IMR-90 (cell line): ENCODE measurements around the gene CCER1. TPM values are rescaled to one million over a fixed set of nuclear protein-coding genes. Genes with fewer than 3 reads are reported as not detected.
A peak's percentile ranks its signal among the peaks of the same experiment; 100 is the strongest.

Source experiments
- ATAC-seq: fragments of 200-7000 bp; cut with Tn5 transposase; 2 replicates; pipeline ENCODE4 v1.9.1; 2020; ENCODE audit warnings: low read depth, mild to moderate bottlenecking, moderate library complexity
- BruUV-seq: library from RNA; stranded (reverse); fragments of 400-500 nt; replicated peaks from 2 replicates; lab custom pipeline; 2021; lab: Mats Ljungman, UMichigan
- CTCF ChIA-PET: fragments of 300-600 bp; formaldehyde crosslinking; extraction: SDS; loops from one replicate; lab custom pipeline; 2021; ENCODE audit warnings: antibody characterized with exemption; lab: Yijun Ruan, JAX
- POLR2A ChIA-PET: fragments of 300-600 bp; sonication (Branson Sonifier 250); formaldehyde crosslinking; loops from one replicate; lab custom pipeline; 2022; ENCODE audit warnings: antibody characterized with exemption; ENCODE audit not compliant: unreplicated experiment; lab: Charles Lee
- DNase-seq: peaks from one replicate; pipeline ENCODE4 v3.0.0; 2013
- H2AFZ ChIP-seq: replicated peaks from 2 replicates; pipeline ENCODE3; 2013; ENCODE audit warnings: low read length, mild to moderate bottlenecking; ENCODE audit not compliant: poor library complexity
- H2AK5ac ChIP-seq: 2 replicates; pipeline ENCODE4 v1.6.1; 2013; ENCODE audit warnings: low read depth, low read length, inconsistent platforms
- H2AK9ac ChIP-seq: replicated peaks from 2 replicates; pipeline ENCODE3; 2013; ENCODE audit warnings: mild to moderate bottlenecking, low read depth, low read length, moderate library complexity; ENCODE audit not compliant: poor library complexity
- H2BK120ac ChIP-seq: 2 replicates; pipeline ENCODE4 v1.6.1; 2013; ENCODE audit warnings: low read depth, low read length, inconsistent platforms
- H2BK15ac ChIP-seq: 3 replicates; pipeline ENCODE4 v1.6.1; 2013; ENCODE audit warnings: low read depth, low read length, inconsistent platforms
- H2BK20ac ChIP-seq: 2 replicates; pipeline ENCODE4 v1.6.1; 2013; ENCODE audit warnings: low read depth, mild to moderate bottlenecking, inconsistent platforms, low read length, moderate library complexity
- H2BK5ac ChIP-seq: 2 replicates; pipeline ENCODE4 v1.6.1; 2013; ENCODE audit warnings: mild to moderate bottlenecking, low read depth, low read length, inconsistent platforms; ENCODE audit not compliant: poor library complexity, severe bottlenecking
- H3K14ac ChIP-seq: replicated peaks from 2 replicates; pipeline ENCODE4 v1.6.1; 2013; ENCODE audit warnings: low read depth, low read length, inconsistent platforms
- H3K18ac ChIP-seq: 2 replicates; pipeline ENCODE4 v1.6.1; 2013; ENCODE audit warnings: low read depth, low read length, control low read depth
- H3K23ac ChIP-seq: 2 replicates; pipeline ENCODE4 v1.6.1; 2013; ENCODE audit warnings: low read depth, low read length, inconsistent platforms
- H3K27ac ChIP-seq: 2 replicates; pipeline ENCODE4 v1.5.1; 2013; ENCODE audit warnings: mild to moderate bottlenecking, control low read depth, low read length; ENCODE audit not compliant: insufficient read depth
- H3K27me3 ChIP-seq: 2 replicates; pipeline ENCODE4 v1.6.1; 2013; ENCODE audit warnings: low read length; ENCODE audit not compliant: control insufficient read depth, insufficient read depth
- H3K36me3 ChIP-seq: 2 replicates; pipeline ENCODE4 v1.6.1; 2013; ENCODE audit warnings: low read length, mixed read lengths; ENCODE audit not compliant: control insufficient read depth, insufficient read depth
- H3K4ac ChIP-seq: 2 replicates; pipeline ENCODE4 v1.6.1; 2013; ENCODE audit warnings: low read depth, low read length, inconsistent platforms
- H3K4me1 ChIP-seq: 2 replicates; pipeline ENCODE4 v1.6.1; 2013; ENCODE audit warnings: low read length, mixed read lengths; ENCODE audit not compliant: control insufficient read depth, insufficient read depth
- H3K4me2 ChIP-seq: 2 replicates; pipeline ENCODE4 v1.6.1; 2013; ENCODE audit warnings: low read depth, mild to moderate bottlenecking, control low read depth, low read length, moderate library complexity
- H3K4me3 ChIP-seq: 2 replicates; pipeline ENCODE4 v1.5.1; 2013; ENCODE audit warnings: low read depth, mild to moderate bottlenecking, control low read depth, low read length, moderate library complexity; ENCODE audit not compliant: insufficient read depth
- H3K56ac ChIP-seq: 2 replicates; pipeline ENCODE4 v1.6.1; 2013; ENCODE audit warnings: low read length, inconsistent platforms; ENCODE audit not compliant: insufficient read depth; ENCODE audit errors: extremely low read depth
- H3K79me1 ChIP-seq, 2 experiments: 2 replicates each; pipeline ENCODE4 v1.6.1; 2013; ENCODE audit warnings: low read length in 2 of 2, inconsistent platforms in 1 of 2, low read depth in 1 of 2
- H3K9ac ChIP-seq: 2 replicates; pipeline ENCODE4 v1.6.1; 2013; ENCODE audit warnings: low read depth, low read length, control low read depth
- H3K9me1 ChIP-seq: 2 replicates; pipeline ENCODE4 v1.6.1; 2013; ENCODE audit warnings: low read length, inconsistent platforms; ENCODE audit not compliant: insufficient read depth
- H3K9me3 ChIP-seq: 2 replicates; pipeline ENCODE4 v1.6.1; 2013; ENCODE audit warnings: low read length; ENCODE audit not compliant: control insufficient read depth, insufficient read depth
- H4K20me1 ChIP-seq: 2 replicates; pipeline ENCODE4 v1.6.1; 2013; ENCODE audit warnings: low read length, inconsistent platforms; ENCODE audit not compliant: insufficient read depth
- H4K5ac ChIP-seq: 2 replicates; pipeline ENCODE4 v1.6.1; 2013; ENCODE audit warnings: mild to moderate bottlenecking, low read depth, low read length, control low read depth
- H4K8ac ChIP-seq, 2 experiments: 2 replicates each; pipeline ENCODE4 v1.6.1; 2013; ENCODE audit warnings: low read depth in 2 of 2, low read length in 2 of 2, control low read depth in 1 of 2, inconsistent platforms in 1 of 2
- H4K91ac ChIP-seq: 2 replicates; pipeline ENCODE4 v1.6.1; 2013; ENCODE audit warnings: low read depth, low read length, inconsistent platforms; ENCODE audit not compliant: insufficient read depth
- BHLHE40 ChIP-seq: fragments of 150-350 bp; IDR thresholded peaks from 2 replicates; pipeline ENCODE4 v1.6.1; 2016; ENCODE audit warnings: mild to moderate bottlenecking, low read depth, low read length
- WGBS, 2 experiments: methylation state at CpG; one replicate each; pipeline versions ENCODE4 v1.1.5 to v1.1.7; 2013; ENCODE audit warnings: missing lambda C conversion rate in 2 of 2; ENCODE audit not compliant: insufficient read length in 1 of 2; ENCODE audit errors: extremely low coverage in 2 of 2; 5-methylcytosine and 5-hydroxymethylcytosine counted together
- dilution Hi-C: fragments of 300-500 bp; cut with HindIII; formaldehyde crosslinking; loops from one replicate; pipeline ENCODE4 v1.14.3; 2018; ENCODE audit warnings: low sequenced_read_pairs; ENCODE audit not compliant: unreplicated experiment
- in situ Hi-C: fragments of 300-500 bp; cut with MboI; formaldehyde crosslinking; loops from 3 replicates; pipeline ENCODE4 v1.14.3; 2019; ENCODE audit warnings: low sequenced_read_pairs, inconsistent platforms, mixed read lengths
- intact Hi-C: fragments of 100-400 bp; cut with micrococcal nuclease; formaldehyde crosslinking; loops from 2 replicates; pipeline ENCODE4 v1.10.0; 2022
- polyA plus RNA-seq, 3 experiments: library from polyadenylated mRNA; depleted of rRNA; stranded (reverse); fragments of >200 nt; gene quantifications; 2 replicates each; pipeline ENCODE4 v1.2.3, GENCODE V29; 2012; ENCODE audit warnings: low replicate concordance in 1 of 3
- total RNA-seq: library from RNA; depleted of rRNA; stranded (reverse); fragments of >200 nt; gene quantifications from 2 replicates; pipeline ENCODE4 v1.2.3, GENCODE V29; 2012

Gene CCER1
- total and polyA plus RNA-seq, 2 of the 4 experiments (the other 2 are of a cell fraction): not detected

DNA sequence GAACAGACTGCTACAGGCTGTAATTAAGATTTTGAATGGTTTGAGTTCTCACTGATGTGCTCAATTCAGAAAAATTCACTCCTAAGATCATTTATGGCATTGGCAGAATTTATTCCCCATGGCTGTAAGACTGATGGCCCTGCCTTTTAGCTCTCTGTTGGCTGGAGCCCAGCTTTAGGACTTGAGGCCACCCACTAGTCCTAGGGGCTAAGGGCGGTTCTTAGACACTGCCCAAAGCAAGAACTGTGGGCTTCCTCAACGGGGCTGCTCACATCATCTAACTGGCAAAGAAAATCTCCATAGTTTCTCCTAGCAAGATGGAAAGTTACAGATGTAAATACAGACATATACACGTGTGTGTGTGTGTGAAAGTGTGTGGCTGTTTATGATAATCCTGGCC is 3.4 kb upstream of the CCER1 start:
- Histone ChIP-seq H2BK20ac (no peak overlapping the region), H3K23ac (no peak overlapping the region), H2BK120ac (no peak overlapping the region), H3K27me3 (no peaks in the 10 kb centered on the region), H2AK9ac (no peak overlapping the region), H3K14ac (no peak overlapping the region), H4K5ac (no peak overlapping the region), H3K9me1 (no peaks in the 10 kb centered on the region), H4K8ac (no peak overlapping the region), H2AFZ (peak overlapping the region; percentile 4), H3K79me1 (no peaks in the 10 kb centered on the region), H3K56ac (no peak overlapping the region), H3K4me3 (no peak overlapping the region), H3K4ac (no peak overlapping the region), H3K9ac (no peak overlapping the region), H3K27ac (no peak overlapping the region), H2BK5ac (no peak overlapping the region), H4K91ac (no peak overlapping the region), H3K4me1 (no peaks in the 10 kb centered on the region), H2BK15ac (no peak overlapping the region), H3K4me2 (no peak overlapping the region), H3K18ac (no peak overlapping the region), H4K20me1 (no peaks in the 10 kb centered on the region), H2AK5ac (no peak overlapping the region), H3K36me3 (no peaks in the 10 kb centered on the region), H3K9me3 (no peaks in the 10 kb centered on the region)
- no CpG with 5 or more reads among the region's 3 CpGs for WGBS, 2 experiments
- ChIA-PET POLR2A (interaction anchor here (0.8 kb wide), 1 partner anchor 10 kb away, joined by 5 read pairs; no protein-coding TSS in a partner anchor), CTCF (interaction anchor here (1.0 to 1.6 kb wide), 4 partner anchors 11 to 397 kb away, joined by 3 to 9 read pairs (median 6); no protein-coding TSS in a partner anchor)
- no peak for TF ChIP-seq BHLHE40
- DNase-seq: no peak
- no peak for ATAC-seq
- in situ Hi-C loops (loop anchor here (25.0 kb wide), 1 partner anchor 1679 kb away; no protein-coding TSS in a partner anchor), dilution Hi-C loops (no loop called here), intact Hi-C loops (no loop called here)
- no TSS peak for BruUV-seq
